Rectal smooth muscle tissue (tissue), 1 donor: ENCODE measurements around the gene ARMS2.
A peak's percentile ranks its signal among the peaks of the same experiment; 100 is the strongest.

Experiments
- H3K27ac ChIP-seq: one replicate; pipeline ENCODE4 v1.7.0; 2013; ENCODE audit warnings: low read depth, low read length, inconsistent platforms
- H3K27me3 ChIP-seq: one replicate; pipeline ENCODE4 v1.7.0; 2013; ENCODE audit warnings: low read length; ENCODE audit not compliant: control insufficient read depth, insufficient read depth
- H3K36me3 ChIP-seq: one replicate; pipeline ENCODE4 v1.7.0; 2013; ENCODE audit warnings: low read length; ENCODE audit not compliant: control insufficient read depth, insufficient read depth
- H3K4me1 ChIP-seq: one replicate; pipeline ENCODE4 v1.7.0; 2013; ENCODE audit warnings: low read length; ENCODE audit not compliant: control insufficient read depth, insufficient read depth
- H3K4me3 ChIP-seq: one replicate; pipeline ENCODE4 v1.7.0; 2013; ENCODE audit warnings: low read length
- H3K9ac ChIP-seq: one replicate; pipeline ENCODE4 v1.7.0; 2013; ENCODE audit warnings: low read length

The ARMS2 gene

GRCh38 chr10:122480146-122480833 lies 25.8 kb downstream of the ARMS2 start:
- Histone ChIP-seq H3K4me1 (peaks cover 28% of the 10 kb centered on the region), H3K27me3 (no peaks in the 10 kb centered on the region), H3K9ac (no peak overlapping the region), H3K4me3 (no peak overlapping the region), H3K27ac (no peak overlapping the region), H3K36me3 (no peaks in the 10 kb centered on the region)

- no peak overlapping the region for H3K27ac ChIP-seq
- H3K4me3 ChIP-seq: no peak overlapping the region
- no peak overlapping the region for H3K9ac ChIP-seq
- no peaks in the 10 kb centered on the region for H3K27me3 ChIP-seq
- H3K4me1 ChIP-seq: peaks cover 28% of the 10 kb centered on the region
- H3K36me3 ChIP-seq: no peaks in the 10 kb centered on the region
These were observed 27.0 kb downstream of the ARMS2 start for GRCh38 chr10:122481296-122482056.

- peak overlapping the region; percentile 61 for H3K27ac ChIP-seq
- H3K9ac ChIP-seq: no peak overlapping the region
- peaks cover 30% of the 10 kb centered on the region for H3K4me1 ChIP-seq
- no peak overlapping the region for H3K4me3 ChIP-seq
- H3K36me3 ChIP-seq: no peaks in the 10 kb centered on the region
- no peaks in the 10 kb centered on the region for H3K27me3 ChIP-seq
These were observed 30.0 kb downstream of the ARMS2 start for GRCh38 chr10:122484276-122485060.

- H3K4me1 ChIP-seq: peaks cover 32% of the 10 kb centered on the region
- H3K27me3 ChIP-seq: no peaks in the 10 kb centered on the region
- H3K9ac ChIP-seq: no peak overlapping the region
- H3K27ac ChIP-seq: peak overlapping the region; percentile 61
- H3K36me3 ChIP-seq: no peaks in the 10 kb centered on the region
- no peak overlapping the region for H3K4me3 ChIP-seq
These were observed 31.2 kb downstream of the ARMS2 start for GRCh38 chr10:122485670-122486069.

- Histone ChIP-seq H3K4me3 (no peak overlapping the region), H3K27ac (peak overlapping the region; percentile 47), H3K4me1 (peaks cover 41% of the 10 kb centered on the region), H3K36me3 (no peaks in the 10 kb centered on the region), H3K9ac (no peak overlapping the region), H3K27me3 (no peaks in the 10 kb centered on the region)
These were observed 32.1 kb downstream of the ARMS2 start for GRCh38 chr10:122486406-122487080.

- Histone ChIP-seq H3K27ac (peak overlapping the region; percentile 47), H3K36me3 (no peaks in the 10 kb centered on the region), H3K4me3 (no peak overlapping the region), H3K9ac (no peak overlapping the region), H3K27me3 (no peaks in the 10 kb centered on the region), H3K4me1 (peaks cover 44% of the 10 kb centered on the region)
These were observed 32.8 kb downstream of the ARMS2 start for GRCh38 chr10:122487174-122487765.

- H3K9ac ChIP-seq: no peak overlapping the region
- peaks cover 48% of the 10 kb centered on the region for H3K4me1 ChIP-seq
- H3K36me3 ChIP-seq: no peaks in the 10 kb centered on the region
- no peak overlapping the region for H3K27ac ChIP-seq
- no peaks in the 10 kb centered on the region for H3K27me3 ChIP-seq
- H3K4me3 ChIP-seq: no peak overlapping the region
These were observed 35.8 kb downstream of the ARMS2 start for GRCh38 chr10:122490268-122490667.

- Histone ChIP-seq H3K4me3 (no peak overlapping the region), H3K9ac (no peak overlapping the region), H3K4me1 (peaks cover 40% of the 10 kb centered on the region), H3K36me3 (no peaks in the 10 kb centered on the region), H3K27me3 (no peaks in the 10 kb centered on the region), H3K27ac (peak overlapping the region; percentile 38)
These were observed 36.6 kb downstream of the ARMS2 start for GRCh38 chr10:122490786-122491680.

GRCh38 chr10:122492006-122492405 lies 37.6 kb downstream of the ARMS2 start:
- H3K36me3 ChIP-seq: no peaks in the 10 kb centered on the region
- H3K27ac ChIP-seq: peak overlapping the region; percentile 38
- H3K4me1 ChIP-seq: peaks cover 31% of the 10 kb centered on the region
- H3K9ac ChIP-seq: no peak overlapping the region
- no peak overlapping the region for H3K4me3 ChIP-seq
- H3K27me3 ChIP-seq: no peaks in the 10 kb centered on the region

- Histone ChIP-seq H3K4me3 (no peak overlapping the region), H3K27ac (peak overlapping the region; percentile 11), H3K9ac (no peak overlapping the region), H3K4me1 (peaks cover 21% of the 10 kb centered on the region), H3K36me3 (no peaks in the 10 kb centered on the region), H3K27me3 (no peaks in the 10 kb centered on the region)
These were observed 38.6 kb downstream of the ARMS2 start for GRCh38 chr10:122492999-122493481.

- no peak overlapping the region for H3K27ac ChIP-seq
- H3K27me3 ChIP-seq: no peaks in the 10 kb centered on the region
- no peak overlapping the region for H3K9ac ChIP-seq
- no peak overlapping the region for H3K4me3 ChIP-seq
- H3K36me3 ChIP-seq: no peaks in the 10 kb centered on the region
- H3K4me1 ChIP-seq: peaks cover 22% of the 10 kb centered on the region
These were observed 39.3 kb downstream of the ARMS2 start for GRCh38 chr10:122493761-122494160.
